NCI-H510A treated with DMSO at 0.1 percent for 48 hours (cell line): Measurements from ENCODE around the gene ISM2.
"Not testable (repeated sequence)": the region's sequence is repeated elsewhere in the genome, so short reads cannot be mapped to it uniquely, and the experiment has no call there.

Experiments
- DNase-seq: peaks from one replicate; lab custom pipeline; 2025; lab: John Stamatoyannopoulos, UW

The ISM2 gene

DNA sequence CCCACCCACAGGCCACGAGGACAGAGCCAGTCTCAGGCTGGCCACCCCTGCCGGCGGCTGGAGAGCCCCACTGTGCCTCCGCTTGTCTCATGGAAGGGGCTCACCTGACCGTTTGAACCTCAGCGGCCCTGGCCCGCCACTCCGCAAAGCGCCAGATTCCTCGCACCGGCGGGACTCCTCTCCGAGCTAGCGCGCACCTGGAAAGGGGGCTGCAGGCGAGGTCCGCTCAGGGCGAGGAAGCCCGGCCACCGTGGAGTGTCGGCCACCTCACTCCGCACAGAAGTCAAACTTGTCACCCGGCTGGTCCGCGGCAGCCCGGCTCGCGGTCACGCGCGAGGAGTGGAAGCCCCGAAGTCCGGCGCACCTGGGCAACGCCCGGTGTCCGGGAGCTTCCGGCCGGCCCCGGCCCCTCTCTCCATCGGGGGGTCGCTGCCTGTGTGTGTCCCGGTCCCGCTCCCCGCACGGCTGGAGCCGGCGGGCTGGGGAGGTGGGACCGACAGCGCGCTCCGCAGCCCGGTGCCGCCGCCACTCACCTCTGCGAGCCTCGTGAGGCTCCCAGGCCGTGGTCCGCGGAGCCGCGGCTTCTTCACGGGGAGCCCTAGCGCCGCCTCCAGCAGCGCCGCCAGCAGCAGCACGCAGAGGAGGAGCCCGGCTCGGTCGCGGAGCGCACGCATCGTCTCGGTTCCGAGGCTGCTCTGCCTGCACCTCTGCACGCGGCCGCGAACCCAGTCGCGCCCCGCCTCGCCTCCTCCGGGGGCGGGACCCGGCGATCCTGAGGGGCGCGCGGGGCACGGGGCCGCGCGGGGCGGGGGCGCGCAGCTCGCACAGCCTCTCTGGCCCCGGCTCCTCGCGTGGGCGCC lies at the start of gene ISM2:
Gene ISM2 (minus strand): TSS at position 697 of the 860 bp plus-strand sequence. CDS start 23 bp downstream, at position 674.
- DNase-seq = peak; percentile 29

DNA sequence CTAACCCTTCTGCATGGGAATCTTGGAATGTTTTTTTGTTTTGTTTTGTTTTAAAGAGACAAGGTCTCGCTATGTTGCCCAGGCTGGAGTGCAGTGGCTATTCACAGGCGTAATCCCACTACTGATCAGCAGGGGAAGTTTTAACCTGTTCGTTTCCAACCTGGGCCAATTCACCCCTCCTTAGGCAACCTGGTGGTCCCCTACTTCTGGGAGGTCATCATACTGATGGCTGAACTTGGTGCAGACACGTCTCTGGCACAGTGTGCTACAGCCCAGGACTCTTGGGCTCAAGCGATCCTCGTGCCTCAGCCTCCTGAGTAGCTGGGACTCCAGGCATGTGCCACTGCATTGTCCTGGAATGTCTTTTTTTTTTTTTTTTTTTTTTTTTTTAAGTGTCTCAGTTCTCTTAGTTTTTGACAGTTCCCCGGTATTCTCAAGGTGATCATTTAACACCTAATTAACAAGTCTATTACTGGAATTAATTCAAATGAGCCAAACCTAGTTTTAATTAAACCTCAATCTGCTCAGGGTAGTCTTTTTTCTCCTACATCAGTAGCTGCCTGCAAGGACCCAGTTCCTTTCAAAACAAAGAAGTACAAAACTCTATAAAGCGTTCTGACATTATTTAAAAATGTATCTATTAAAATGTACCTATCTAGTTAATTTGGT lies 49.0 kb upstream of the ISM2 start:
- no peak for DNase-seq

DNA sequence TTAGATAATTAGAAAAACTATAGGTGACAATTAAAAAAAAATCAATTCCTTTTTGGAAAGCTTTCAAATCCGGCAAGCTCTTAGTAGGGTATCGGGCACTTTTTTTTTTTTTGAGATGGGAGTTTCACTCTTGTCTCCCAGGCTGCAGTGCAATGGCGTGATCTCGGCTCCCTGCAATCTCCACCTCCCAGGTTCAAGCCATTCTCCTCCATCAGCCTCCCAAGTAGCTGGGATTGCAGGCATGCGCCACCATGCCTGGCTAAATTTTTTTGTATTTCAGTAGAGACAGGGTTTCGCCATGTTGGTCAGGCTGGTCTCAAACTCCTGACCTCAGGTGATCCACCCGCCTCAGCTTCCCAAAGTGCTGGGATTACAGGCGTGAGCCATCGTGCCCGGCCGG lies 46.6 kb upstream of the ISM2 start:
- DNase-seq = not testable (repeated sequence)

DNA sequence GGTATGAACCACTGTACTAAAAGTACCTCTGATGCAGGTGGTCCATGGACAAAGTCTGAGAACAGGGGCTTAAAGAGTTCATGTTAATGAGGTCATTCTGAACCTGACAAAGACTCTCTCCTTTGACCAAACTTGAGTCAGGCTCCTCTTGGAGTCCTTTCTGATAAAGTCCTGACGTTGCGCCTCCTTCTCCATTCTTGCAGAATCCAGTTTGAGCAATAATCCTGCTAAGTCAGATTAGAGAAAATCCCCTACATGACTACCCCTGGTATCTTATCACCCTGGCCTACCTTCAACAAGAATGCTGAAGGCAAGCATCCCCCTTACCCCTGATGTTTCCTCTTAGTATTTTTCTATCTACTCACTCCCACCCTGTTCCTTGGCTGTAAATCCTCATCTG lies 46.0 kb upstream of the ISM2 start:
- no peak for DNase-seq

- no peak for DNase-seq
Observed at GRCh38 chr14:77543637-77544334, 45.2 kb upstream of the ISM2 start.

DNA sequence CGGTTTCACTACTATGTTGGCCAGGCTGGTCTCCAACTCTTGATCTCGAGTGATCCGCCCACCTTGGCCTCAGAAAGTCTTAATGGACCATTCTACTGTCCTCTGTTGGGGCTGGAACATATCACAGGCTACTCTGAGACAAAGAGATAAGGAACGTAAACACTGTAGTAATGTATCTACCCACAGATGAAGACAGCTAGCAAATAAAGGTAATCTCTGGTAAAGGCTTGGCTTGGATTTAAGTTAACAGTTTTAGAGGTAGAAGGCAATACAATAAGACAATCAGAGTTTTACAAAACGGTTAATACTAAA lies 44.6 kb upstream of the ISM2 start:
- no peak for DNase-seq

- no peak for DNase-seq
Observed at GRCh38 chr14:77542421-77543239, 44.0 kb upstream of the ISM2 start.

- no peak for DNase-seq
Observed at GRCh38 chr14:77541905-77542304, 43.3 kb upstream of the ISM2 start.

- DNase-seq = not testable (repeated sequence)
Observed at GRCh38 chr14:77536951-77537350, 38.3 kb upstream of the ISM2 start.

DNA sequence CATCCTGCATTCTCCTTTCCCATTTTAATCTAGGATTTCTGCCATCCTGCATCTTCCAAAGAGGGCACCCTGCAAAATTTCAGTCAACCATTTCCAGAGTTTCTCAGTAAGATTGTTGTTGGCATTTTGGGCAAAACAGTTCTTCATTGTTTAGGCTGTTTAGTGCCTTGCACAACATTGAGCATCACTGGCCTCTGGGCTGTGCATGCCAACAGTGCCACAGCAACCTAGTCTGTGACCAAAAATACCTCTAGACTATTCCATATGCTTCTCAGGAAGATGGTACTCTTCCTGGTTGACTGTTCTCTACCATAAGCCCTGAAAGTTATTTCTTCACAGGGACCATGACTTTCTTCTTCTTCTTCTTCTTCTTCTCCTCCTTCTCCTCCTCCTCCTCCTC lies 32.5 kb upstream of the ISM2 start:
- DNase-seq = no peak

DNA sequence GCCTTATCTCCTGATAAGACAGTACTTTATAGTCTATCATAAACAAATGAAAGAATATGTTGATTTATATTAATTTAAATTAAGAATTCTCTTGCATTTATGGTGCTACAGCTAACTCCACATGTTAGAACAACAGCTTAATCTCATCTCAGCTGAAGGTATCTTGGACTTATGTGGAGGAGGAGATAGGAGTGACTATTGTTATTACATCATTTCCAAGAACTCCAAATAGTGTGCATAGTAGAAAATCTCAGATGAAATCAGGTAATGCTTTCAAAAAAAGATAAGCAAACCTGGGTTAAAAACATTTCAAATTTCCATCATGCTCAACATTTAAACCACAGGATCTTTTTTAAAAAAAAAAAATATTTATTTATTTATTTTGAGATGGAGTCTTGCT lies 31.3 kb upstream of the ISM2 start:
- no peak for DNase-seq

DNA sequence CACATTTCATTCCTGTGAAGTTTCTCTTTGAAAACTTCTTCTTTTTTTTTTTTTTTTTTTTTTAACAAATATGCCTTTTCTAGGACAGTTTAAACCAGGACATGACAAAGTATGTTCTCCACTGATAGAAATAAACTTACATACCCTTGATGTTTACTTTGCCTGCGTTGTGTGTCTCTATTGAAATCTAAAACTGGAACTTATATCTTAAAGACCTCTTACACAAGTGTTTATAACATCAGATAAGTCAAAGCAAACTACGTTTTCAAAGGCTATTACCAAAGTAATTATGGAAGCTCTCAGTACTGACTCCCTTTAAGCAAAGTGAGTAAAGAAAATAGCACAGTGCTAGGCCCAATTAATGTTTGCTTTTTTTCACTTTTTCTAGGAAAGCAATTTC lies 30.6 kb upstream of the ISM2 start:
- DNase-seq = no peak

GRCh38 chr14:77528701-77529100 lies 30.1 kb upstream of the ISM2 start:
- DNase-seq = not testable (repeated sequence)

DNA sequence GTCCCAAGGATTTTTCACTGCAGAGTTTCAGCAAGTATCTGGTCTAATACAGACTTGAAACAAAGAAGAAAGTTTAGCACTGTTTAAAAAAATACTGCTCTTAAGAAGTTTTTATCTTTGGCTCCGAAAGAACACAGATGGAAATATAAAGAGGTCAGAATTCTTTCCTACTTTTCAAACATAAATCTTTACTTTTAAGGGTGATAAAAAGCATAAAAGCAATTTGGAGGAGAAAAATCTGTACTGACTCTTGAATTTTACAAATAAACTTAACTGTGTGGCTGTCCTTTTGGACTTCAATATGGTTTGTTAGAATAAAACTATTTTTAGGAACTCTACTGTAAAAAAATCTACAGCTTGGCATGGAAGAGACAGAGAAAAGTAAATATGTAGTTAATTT lies 27.6 kb upstream of the ISM2 start:
- no peak for DNase-seq

- DNase-seq = no peak
Observed at GRCh38 chr14:77524536-77524935, 25.9 kb upstream of the ISM2 start.

DNA sequence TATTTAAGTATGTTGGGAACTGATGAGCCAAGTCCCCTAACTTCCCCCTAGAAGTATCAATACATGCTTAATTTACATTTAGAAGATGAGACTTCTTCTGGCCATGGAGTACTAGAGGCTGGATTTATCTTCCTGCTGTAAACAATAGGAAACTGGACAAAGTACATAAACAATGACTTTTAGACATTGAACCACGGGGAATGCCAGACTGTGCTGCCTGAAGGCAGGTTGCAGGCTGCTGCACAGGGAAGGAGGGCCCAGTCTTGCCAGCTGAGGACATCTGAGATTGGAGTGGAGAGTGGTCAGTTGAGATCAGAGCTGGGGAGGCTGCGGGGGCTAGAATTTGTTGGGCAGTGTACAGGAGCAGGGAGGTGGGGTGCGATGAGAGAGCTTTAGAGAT lies 24.5 kb upstream of the ISM2 start:
- no peak for DNase-seq

- DNase-seq = no peak
Observed at GRCh38 chr14:77520555-77520954, 21.9 kb upstream of the ISM2 start.

- DNase-seq = no peak
Observed at GRCh38 chr14:77516126-77516525, 17.5 kb upstream of the ISM2 start.

DNA sequence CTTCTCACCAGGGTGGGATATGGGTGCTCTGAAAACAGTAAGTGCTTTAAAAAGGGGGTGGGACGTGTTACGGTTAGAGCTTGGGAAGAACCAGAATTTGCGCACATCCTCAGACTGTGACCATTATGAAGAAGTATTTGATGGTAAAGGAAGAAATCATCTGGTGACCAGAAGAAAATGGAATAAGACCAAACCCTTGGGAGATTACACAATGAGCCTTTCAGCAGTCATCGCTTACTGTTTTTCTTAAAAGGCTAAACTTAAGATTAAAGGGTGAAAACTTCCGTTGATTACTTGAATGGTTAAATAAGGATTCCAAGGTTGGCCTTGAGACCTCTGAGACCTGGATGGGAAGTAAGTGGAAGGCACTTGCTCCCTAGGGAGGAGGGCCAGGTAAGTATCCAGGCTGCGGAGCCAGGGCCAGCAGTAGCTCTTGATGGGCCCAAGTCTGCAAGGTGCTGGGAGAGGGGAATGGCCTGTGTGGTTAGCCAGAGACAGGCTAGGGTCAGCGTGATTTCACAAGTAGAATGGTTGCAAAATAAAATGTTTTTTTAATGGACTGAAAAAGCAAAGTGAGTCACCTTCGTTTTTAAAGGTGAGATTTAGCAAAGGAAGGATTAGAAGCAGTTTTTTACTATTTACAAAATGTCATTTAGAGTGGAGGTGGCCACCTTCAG lies 13.0 kb upstream of the ISM2 start:
- DNase-seq = no peak

GRCh38 chr14:77509366-77509765 lies 10.8 kb upstream of the ISM2 start:
- no peak for DNase-seq

GRCh38 chr14:77508876-77509275 lies 10.3 kb upstream of the ISM2 start:
- DNase-seq = no peak

DNA sequence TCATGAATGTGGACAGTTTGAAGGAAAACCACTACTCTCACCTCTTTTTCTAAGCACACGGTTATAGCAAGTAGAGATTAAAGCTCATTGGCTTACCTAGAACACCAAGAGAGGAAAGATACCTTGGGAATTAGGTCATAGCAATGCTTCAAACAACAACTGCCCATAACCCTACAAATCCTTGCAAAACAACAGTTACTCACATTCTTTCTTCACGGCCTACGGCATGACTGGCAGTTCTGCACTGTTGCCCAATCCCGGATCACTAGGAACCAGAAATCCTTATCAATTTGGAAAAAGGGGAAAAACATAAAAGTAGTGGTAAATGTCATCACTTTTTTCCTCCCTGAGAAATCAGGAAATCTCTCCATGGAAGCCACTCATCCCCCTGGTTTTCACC lies 9.6 kb upstream of the ISM2 start:
- no peak for DNase-seq
